BLaER1 treated with 17β-estradiol and CSF1 and Interleukin-3, amounts not matched to agents 10 nM and 100 nM (cell line): ENCODE data around the gene SLC22A9.
"Not testable (repeated sequence)": the region's sequence is repeated elsewhere in the genome, so short reads cannot be mapped to it uniquely, and the experiment has no call there.

Experiments
- H3K27ac ChIP-seq, 11 experiments: shearing (Covaris generic); formaldehyde crosslinking; 2 replicates each; pipeline ENCODE4 v1.8.1; 2022
- H3K27me3 ChIP-seq, 11 experiments: shearing (Covaris generic); formaldehyde crosslinking; 2 replicates each; pipeline ENCODE4 v1.8.1; 2022
- H3K36me3 ChIP-seq, 11 experiments: shearing (Covaris generic); formaldehyde crosslinking; 2 replicates each; pipeline ENCODE4 v1.8.1; 2022
- H3K4me1 ChIP-seq, 10 experiments: shearing (Covaris generic); formaldehyde crosslinking; 2 replicates each; pipeline ENCODE4 v1.8.1; 2022
- H3K4me2 ChIP-seq, 11 experiments: shearing (Covaris generic); formaldehyde crosslinking; 2 replicates each; pipeline ENCODE4 v1.8.1; 2022
- H3K4me3 ChIP-seq, 10 experiments: shearing (Covaris generic); formaldehyde crosslinking; 2 replicates each; pipeline ENCODE4 v1.8.1; 2022
- H3K9ac ChIP-seq, 11 experiments: shearing (Covaris generic); formaldehyde crosslinking; 2 replicates each; pipeline ENCODE4 v1.8.1; 2022
- H3K9me3 ChIP-seq, 11 experiments: shearing (Covaris generic); formaldehyde crosslinking; replicated peaks in 1 of 11; 2 replicates each; pipeline ENCODE4 v1.8.1; 2022
- H4K20me1 ChIP-seq, 11 experiments: shearing (Covaris generic); formaldehyde crosslinking; 2 replicates each; pipeline ENCODE4 v1.8.1; 2022
- Cebpa-rat ChIP-seq, 11 experiments: shearing (Covaris generic); IDR thresholded peaks; 2 replicates each; pipeline ENCODE4 v1.8.1; 2022

SLC22A9 gene

GRCh38 chr11:63369165-63369970 lies at the start of gene SLC22A9:
TSS of gene SLC22A9 (plus strand) at chr11:63369785. CDS start at chr11:63370057, 272 bp downstream.
- H3K9ac ChIP-seq, result no peak within 1 kb of the TSS
- no peak within 1 kb of the TSS for H3K4me2 ChIP-seq
- no peak within 1 kb of the TSS for H3K4me3 ChIP-seq
- no peaks in the 10 kb centered on the region for H3K9me3 ChIP-seq
- no peaks in the 10 kb centered on the region for H3K4me1 ChIP-seq
- no peaks in the 10 kb centered on the region for H3K27me3 ChIP-seq
- no peak within 1 kb of the TSS for H3K27ac ChIP-seq
- no peaks in the 10 kb centered on the region for H3K36me3 ChIP-seq
- H4K20me1 ChIP-seq, result no peaks in the 10 kb centered on the region
- no peak for TF ChIP-seq Cebpa-rat (IDR thresholded peaks at IDR 0.05)

- H3K36me3 ChIP-seq, result no peaks in the 10 kb centered on the region
- H3K4me2 ChIP-seq, result no peak overlapping the region
- peaks cover 14 to 33% (median 26%) of the 10 kb centered on the region in 11 experiments for H3K9me3 ChIP-seq
- H3K27ac ChIP-seq, result no peak overlapping the region
- no peaks in the 10 kb centered on the region for H3K27me3 ChIP-seq
- no peak for TF ChIP-seq Cebpa-rat (IDR thresholded peaks at IDR 0.05)
- no peak overlapping the region for H3K9ac ChIP-seq
- no peaks in the 10 kb centered on the region for H4K20me1 ChIP-seq
- H3K4me1 ChIP-seq, result no peaks in the 10 kb centered on the region
- no peak overlapping the region for H3K4me3 ChIP-seq
Measured at GRCh38 chr11:63321723-63322122, 47.9 kb upstream of the SLC22A9 start.

- H3K9me3 ChIP-seq, result peaks cover 0 to 24% (median 18%) of the 10 kb centered on the region in 11 experiments; a peak in 15 of 22 replicates
- H3K4me3 ChIP-seq, H4K20me1 ChIP-seq, H3K36me3 ChIP-seq, H3K9ac ChIP-seq, H3K4me1 ChIP-seq, H3K27ac ChIP-seq, H3K4me2 ChIP-seq, H3K27me3 ChIP-seq: not testable (repeated sequence)
Measured at GRCh38 chr11:63335089-63335488, 34.5 kb upstream of the SLC22A9 start.

- H3K4me3 ChIP-seq, result no peak overlapping the region
- H3K4me2 ChIP-seq, result no peak overlapping the region
- H3K9ac ChIP-seq, result no peak overlapping the region
- no peaks in the 10 kb centered on the region for H4K20me1 ChIP-seq
- H3K27me3 ChIP-seq, result no peaks in the 10 kb centered on the region
- peaks cover 0 to 24% (median 18%) of the 10 kb centered on the region in 11 experiments; a peak in 15 of 22 replicates for H3K9me3 ChIP-seq
- no peak for TF ChIP-seq Cebpa-rat (IDR thresholded peaks at IDR 0.05)
- H3K27ac ChIP-seq, result no peak overlapping the region
- no peaks in the 10 kb centered on the region for H3K36me3 ChIP-seq
- H3K4me1 ChIP-seq, result no peaks in the 10 kb centered on the region
Measured at GRCh38 chr11:63337070-63337469, 32.5 kb upstream of the SLC22A9 start.

GRCh38 chr11:63343130-63343529 lies 26.5 kb upstream of the SLC22A9 start:
- no peak overlapping the region for H3K27ac ChIP-seq
- no peaks in the 10 kb centered on the region for H3K27me3 ChIP-seq
- H3K4me2 ChIP-seq, result no peak overlapping the region
- H3K9me3 ChIP-seq, result no peaks in the 10 kb centered on the region
- H3K4me1 ChIP-seq, result no peaks in the 10 kb centered on the region
- H3K4me3 ChIP-seq, result no peak overlapping the region
- no peaks in the 10 kb centered on the region for H4K20me1 ChIP-seq
- no peak for TF ChIP-seq Cebpa-rat (IDR thresholded peaks at IDR 0.05)
- H3K9ac ChIP-seq, result no peak overlapping the region
- no peaks in the 10 kb centered on the region for H3K36me3 ChIP-seq

GRCh38 chr11:63352144-63352543 lies 17.4 kb upstream of the SLC22A9 start:
- no peaks in the 10 kb centered on the region for H3K27me3 ChIP-seq
- no peak overlapping the region for H3K4me3 ChIP-seq
- H3K9me3 ChIP-seq, result peaks cover 0 to 21% (median 10%) of the 10 kb centered on the region in 11 experiments; a peak in 10 of 22 replicates
- no peak overlapping the region for H3K27ac ChIP-seq
- no peak for TF ChIP-seq Cebpa-rat (IDR thresholded peaks at IDR 0.05)
- no peak overlapping the region for H3K9ac ChIP-seq
- no peaks in the 10 kb centered on the region for H4K20me1 ChIP-seq
- H3K4me1 ChIP-seq, result no peaks in the 10 kb centered on the region
- H3K36me3 ChIP-seq, result no peaks in the 10 kb centered on the region
- no peak overlapping the region for H3K4me2 ChIP-seq

GRCh38 chr11:63362196-63362793 lies 7.3 kb upstream of the SLC22A9 start:
- Histone ChIP-seq H3K4me3 (no peak overlapping the region), H3K4me2 (no peak overlapping the region), H3K9ac (no peak overlapping the region), H3K27ac (no peak overlapping the region), H3K4me1 (no peaks in the 10 kb centered on the region), H4K20me1 (no peaks in the 10 kb centered on the region), H3K27me3 (no peaks in the 10 kb centered on the region), H3K9me3 (peaks cover 8 to 27% (median 14%) of the 10 kb centered on the region in 11 experiments; a peak in 12 of 22 replicates), H3K36me3 (no peaks in the 10 kb centered on the region)
- TF ChIP-seq Cebpa-rat (IDR thresholded peaks at IDR 0.05), result no peak

GRCh38 chr11:63369971-63370588 lies 495 bp downstream of the SLC22A9 start:
- Histone ChIP-seq H3K9ac (no peak overlapping the region), H3K4me2 (no peak overlapping the region), H3K4me1 (peaks cover under 1 to 4% (median 1%) of the 10 kb centered on the region in 10 experiments; a peak in 16 of 20 replicates), H4K20me1 (no peaks in the 10 kb centered on the region), H3K36me3 (no peaks in the 10 kb centered on the region), H3K4me3 (no peak overlapping the region), H3K9me3 (no peaks in the 10 kb centered on the region), H3K27ac (no peak overlapping the region), H3K27me3 (no peaks in the 10 kb centered on the region)
- TF ChIP-seq Cebpa-rat (IDR thresholded peaks at IDR 0.05), result no peak

GRCh38 chr11:63371396-63371795 lies 1.8 kb downstream of the SLC22A9 start:
- H3K4me3 ChIP-seq, result no peak overlapping the region
- no peaks in the 10 kb centered on the region for H3K9me3 ChIP-seq
- no peak for TF ChIP-seq Cebpa-rat (IDR thresholded peaks at IDR 0.05)
- H4K20me1 ChIP-seq, result no peaks in the 10 kb centered on the region
- H3K4me2 ChIP-seq, result no peak overlapping the region
- peaks cover 9 to 13% (median 10%) of the 10 kb centered on the region in 10 experiments; a peak in 19 of 20 replicates for H3K4me1 ChIP-seq
- no peaks in the 10 kb centered on the region for H3K27me3 ChIP-seq
- no peaks in the 10 kb centered on the region for H3K36me3 ChIP-seq
- no peak overlapping the region for H3K9ac ChIP-seq
- H3K27ac ChIP-seq, result no peak overlapping the region
